Camera-type eye (tissue), 1 donor: Measurements from ENCODE around the gene MOBP. TPM values are rescaled to one million over a fixed set of nuclear protein-coding genes. Genes with fewer than 3 reads are reported as not detected.

Experiments used
- total RNA-seq: library from RNA; depleted of rRNA; stranded (reverse); fragments of >200 nt; gene quantifications from one replicate; pipeline ENCODE4 v1.2.3, GENCODE V29; 2014

Gene MOBP
- not detected for total RNA-seq

DNA sequence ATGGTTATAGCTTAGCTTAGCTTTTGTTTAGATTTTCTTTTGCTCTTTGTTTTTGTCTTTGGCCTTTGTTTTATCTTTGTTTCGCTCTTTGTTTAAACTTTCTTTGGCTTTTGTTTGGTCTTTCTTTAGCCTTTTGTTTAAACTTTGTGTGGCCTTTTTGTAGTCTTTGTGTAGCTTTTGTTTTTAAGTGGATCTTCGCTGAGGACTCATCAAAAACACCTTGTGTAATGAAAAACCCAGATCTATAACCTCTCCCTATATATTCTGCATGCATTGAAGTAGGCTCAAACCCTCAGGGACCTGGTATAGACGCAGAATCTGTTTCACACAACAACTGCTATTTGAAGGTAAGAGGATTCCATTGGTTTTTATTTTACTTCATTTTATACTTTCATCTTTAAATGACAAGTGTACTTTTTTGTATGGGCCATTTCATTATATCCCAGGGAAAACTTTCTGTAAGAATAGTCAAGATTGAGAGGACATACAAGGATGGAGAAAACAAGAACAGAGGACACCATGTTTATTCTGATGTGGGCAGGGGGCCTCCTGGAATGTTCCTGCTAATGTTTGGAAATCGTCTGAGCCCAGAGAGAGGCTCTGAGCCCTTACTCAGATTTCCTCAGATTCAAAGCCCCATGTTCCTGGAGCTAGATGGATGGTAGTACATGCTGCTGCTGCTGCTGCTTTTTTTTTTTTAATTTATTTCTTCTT is at the start of gene MOBP:
Gene MOBP (plus strand): TSS at position 287 of the 714 bp plus-strand sequence. CDS start 34,390 bp downstream, outside the sequence.

Other genes with a start within 250 kb of the MOBP start
- gene CX3CR1, start 187.6 kb upstream of the MOBP start, total RNA-seq: 1.8 TPM
- not detected for gene CCR8, start 138.0 kb upstream of the MOBP start, total RNA-seq
- gene SLC25A38, start 84.3 kb upstream of the MOBP start, total RNA-seq: 20.0 TPM
- gene RPSA, start 61.0 kb upstream of the MOBP start, total RNA-seq: 610 TPM